Measurements from ENCODE around the gene VIM. TPM values are rescaled to one million over a fixed set of nuclear protein-coding genes. Genes with fewer than 3 reads are reported as not detected.

VIM gene
- total and polyA plus RNA-seq, 2 experiments from 2014 or later, result 302 to 1,051 TPM

- Histone ChIP-seq H3K36me3 (replicated peaks; ENCODE audit: insufficient read depth, low read depth) (no peaks in the 10 kb centered on the region), H3K4me3 (no peak overlapping the region), H3K79me2 (no peaks in the 10 kb centered on the region), H3K4me1 (ENCODE audit: insufficient read depth) (peaks cover 4% of the 10 kb centered on the region), H3K27ac (no peak overlapping the region), H2AFZ (no peak overlapping the region), H3K9me3 (ENCODE audit: low read depth) (no peaks in the 10 kb centered on the region), H3K27me3 (peaks cover 14% of the 10 kb centered on the region), H3K9me2 (replicated peaks; ENCODE audit: insufficient read depth) (no peaks in the 10 kb centered on the region), H3K4me2 (no peak overlapping the region), H4K20me1 (ENCODE audit: insufficient read depth, poor library complexity, severe bottlenecking) (no peaks in the 10 kb centered on the region)
- 72% methylated on average over 4 of the region's 4 CpGs for WGBS (ENCODE audit: low lambda C conversion rate, missing lambda C conversion rate)
- no peak for DNase-seq (ENCODE audit: low spot score)
- no peak for TF ChIP-seq CTCF (IDR thresholded peaks at IDR 0.05; ENCODE audit: poor library complexity)
- no peak for TF ChIP-seq EZH2 (IDR thresholded peaks at IDR 0.05; ENCODE audit: borderline replicate concordance)
- TF ChIP-seq EZH2phosphoT487 (IDR thresholded peaks at IDR 0.05; ENCODE audit: low read depth, severe bottlenecking, unreplicated experiment), result no peak
These were observed 5.7 kb upstream of the VIM start for GRCh38 chr10:17222329-17222728.

DNA sequence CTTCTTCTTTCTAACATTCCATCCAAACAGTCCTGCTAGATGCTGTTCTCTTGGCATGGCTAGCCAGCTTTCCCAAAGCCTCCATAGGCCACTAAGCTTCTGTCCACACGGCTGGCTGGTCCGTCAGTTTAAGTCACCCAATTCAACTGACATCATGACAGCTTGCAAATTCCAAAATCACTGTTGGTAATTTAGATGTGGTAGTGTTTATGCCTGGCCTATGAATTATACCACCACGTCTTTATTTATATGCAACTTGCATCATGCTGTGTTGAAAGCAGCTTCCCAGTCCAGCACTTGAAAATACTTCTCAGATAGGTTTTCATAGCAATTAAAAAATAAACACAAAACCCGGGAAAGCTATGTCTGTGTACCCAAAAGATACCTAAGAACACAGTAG lies 2.2 kb upstream of the VIM start:
- no peak for DNase-seq (ENCODE audit: low spot score)
- Histone ChIP-seq H3K36me3 (replicated peaks; ENCODE audit: insufficient read depth, low read depth) (peaks cover under 1% of the 10 kb centered on the region), H2AFZ (no peak overlapping the region), H3K27me3 (peaks cover 23% of the 10 kb centered on the region), H4K20me1 (ENCODE audit: insufficient read depth, poor library complexity, severe bottlenecking) (peaks cover 4% of the 10 kb centered on the region), H3K4me1 (ENCODE audit: insufficient read depth) (peaks cover 17% of the 10 kb centered on the region), H3K9me3 (ENCODE audit: low read depth) (no peaks in the 10 kb centered on the region), H3K9me2 (replicated peaks; ENCODE audit: insufficient read depth) (no peaks in the 10 kb centered on the region), H3K4me2 (no peak overlapping the region), H3K27ac (no peak overlapping the region), H3K4me3 (no peak overlapping the region), H3K79me2 (peaks cover 14% of the 10 kb centered on the region)
- WGBS (ENCODE audit: low lambda C conversion rate, missing lambda C conversion rate), result 90% methylated on average over 4 of the region's 4 CpGs
- TF ChIP-seq CTCF (IDR thresholded peaks at IDR 0.05; ENCODE audit: poor library complexity), result no peak
- TF ChIP-seq EZH2 (IDR thresholded peaks at IDR 0.05; ENCODE audit: borderline replicate concordance), result no peak
- no peak for TF ChIP-seq EZH2phosphoT487 (IDR thresholded peaks at IDR 0.05; ENCODE audit: low read depth, severe bottlenecking, unreplicated experiment)

- peaks cover 3% of the 10 kb centered on the region for H3K36me3 ChIP-seq (replicated peaks; ENCODE audit: insufficient read depth, low read depth)
- TF ChIP-seq CTCF (IDR thresholded peaks at IDR 0.05; ENCODE audit: poor library complexity), result no peak
- TF ChIP-seq EZH2phosphoT487 (IDR thresholded peaks at IDR 0.05; ENCODE audit: low read depth, severe bottlenecking, unreplicated experiment), result no peak
- TF ChIP-seq EZH2 (IDR thresholded peaks at IDR 0.05; ENCODE audit: borderline replicate concordance), result no peak
- H3K4me3 ChIP-seq, result no peak overlapping the region
- 88% methylated on average over 8 of the region's 8 CpGs for WGBS (ENCODE audit: low lambda C conversion rate, missing lambda C conversion rate)
- H3K27me3 ChIP-seq, result peaks cover 23% of the 10 kb centered on the region
- H3K4me1 ChIP-seq (ENCODE audit: insufficient read depth), result peaks cover 20% of the 10 kb centered on the region
- no peak for DNase-seq (ENCODE audit: low spot score)
- peaks cover 15% of the 10 kb centered on the region for H4K20me1 ChIP-seq (ENCODE audit: insufficient read depth, poor library complexity, severe bottlenecking)
- H3K9me3 ChIP-seq (ENCODE audit: low read depth), result no peaks in the 10 kb centered on the region
- H3K9me2 ChIP-seq (replicated peaks; ENCODE audit: insufficient read depth), result no peaks in the 10 kb centered on the region
- peaks cover 25% of the 10 kb centered on the region for H3K79me2 ChIP-seq
- peak overlapping the region; percentile 99 for H3K27ac ChIP-seq
- H2AFZ ChIP-seq, result no peak overlapping the region
- H3K4me2 ChIP-seq, result peak overlapping the region; percentile 85
These were observed 1.1 kb upstream of the VIM start for GRCh38 chr10:17226891-17227303.
